ENCODE data around the gene EFNA1.

EFNA1 gene

GRCh38 chr1:155127105-155127966 lies at the start of gene EFNA1:
Gene EFNA1, plus strand, starts transcription at chr1:155127876. Its CDS starts 102 bp downstream, at chr1:155127978.
- DNase-seq = no peak

- peak; percentile 69 for DNase-seq
Measured at GRCh38 chr1:155078469-155079209, 49.0 kb upstream of the EFNA1 start, which contains the start of gene EFNA3. Gene EFNA3, plus strand, starts transcription at chr1:155078837. Its CDS starts 105 bp downstream, at chr1:155078942.

- no peak for DNase-seq
Measured at GRCh38 chr1:155079210-155079486, 48.5 kb upstream of the EFNA1 start.

- DNase-seq = no peak
Measured at GRCh38 chr1:155079487-155080311, 48.0 kb upstream of the EFNA1 start.

- DNase-seq = no peak
Measured at GRCh38 chr1:155080312-155081228, 47.1 kb upstream of the EFNA1 start.

GRCh38 chr1:155081472-155082300 lies 46.0 kb upstream of the EFNA1 start:
- peak; percentile 38 for DNase-seq

GRCh38 chr1:155082301-155083051 lies 45.2 kb upstream of the EFNA1 start:
- DNase-seq = no peak

GRCh38 chr1:155083052-155083541 lies 44.6 kb upstream of the EFNA1 start:
- no peak for DNase-seq

GRCh38 chr1:155083865-155084721 lies 43.6 kb upstream of the EFNA1 start:
- peak; percentile 50 for DNase-seq

- DNase-seq = peak; percentile 95
Measured at GRCh38 chr1:155084722-155085503, 42.8 kb upstream of the EFNA1 start.

GRCh38 chr1:155085504-155086127 lies 42.1 kb upstream of the EFNA1 start:
- DNase-seq = peak; percentile 75

GRCh38 chr1:155086128-155086741 lies 41.4 kb upstream of the EFNA1 start:
- DNase-seq = peak; percentile 88

GRCh38 chr1:155086856-155087535 lies 40.7 kb upstream of the EFNA1 start:
- no peak for DNase-seq

- DNase-seq = peak; percentile 89
Measured at GRCh38 chr1:155091071-155092051, 36.3 kb upstream of the EFNA1 start.

- no peak for DNase-seq
Measured at GRCh38 chr1:155092131-155092530, 35.5 kb upstream of the EFNA1 start.

Data from activated CD4-positive, alpha-beta T cell treated with anti-CD3 and anti-CD28 coated beads, Interleukin-2, Interleukin-6, amounts not matched to agents 100 ng/mL and 50 ng/mL, durations not matched to agents 16 hours and 8 hours (primary cell).